Trophoblast cell (in vitro differentiated cells and primary cell): ENCODE results near the gene GALNTL6.

Source experiments
- DNase-seq, 2 donors: peaks; one replicate each; pipeline ENCODE4 v3.0.0-alpha.2; 2016
- H2AFZ ChIP-seq: 2 replicates; pipeline ENCODE4 v1.6.1; 2013; ENCODE audit warnings: low read length, moderate library complexity, mild to moderate bottlenecking; ENCODE audit not compliant: insufficient read depth, poor library complexity
- H2AK5ac ChIP-seq: 2 replicates; pipeline ENCODE4 v1.6.1; 2013; ENCODE audit warnings: mild to moderate bottlenecking, low read length
- H2BK120ac ChIP-seq: 2 replicates; pipeline ENCODE4 v1.6.1; 2013; ENCODE audit warnings: low read length, mild to moderate bottlenecking, moderate library complexity; ENCODE audit not compliant: insufficient read depth, poor library complexity
- H2BK12ac ChIP-seq: 2 replicates; pipeline ENCODE4 v1.6.1; 2013; ENCODE audit warnings: mild to moderate bottlenecking, low read length, moderate library complexity
- H2BK5ac ChIP-seq: 2 replicates; pipeline ENCODE4 v1.6.1; 2013; ENCODE audit warnings: low read length, low read depth, moderate library complexity, mild to moderate bottlenecking; ENCODE audit not compliant: poor library complexity
- H3K14ac ChIP-seq: 2 replicates; pipeline ENCODE4 v1.6.1; 2013; ENCODE audit warnings: mild to moderate bottlenecking, low read length
- H3K18ac ChIP-seq: 2 replicates; pipeline ENCODE4 v1.6.1; 2013; ENCODE audit warnings: mild to moderate bottlenecking, low read length
- H3K23ac ChIP-seq: 2 replicates; pipeline ENCODE4 v1.6.1; 2013; ENCODE audit warnings: low read length
- H3K27ac ChIP-seq: 2 replicates; pipeline ENCODE4 v1.5.1; 2013; ENCODE audit warnings: low read depth, mild to moderate bottlenecking, inconsistent platforms, low read length, moderate library complexity
- H3K27me3 ChIP-seq: 2 replicates; pipeline ENCODE4 v1.6.1; 2013; ENCODE audit warnings: inconsistent platforms, mild to moderate bottlenecking, low read length, moderate library complexity; ENCODE audit not compliant: insufficient read depth
- H3K36me3 ChIP-seq, 2 experiments: 1 replicate in 1 of 2; 2 replicates in 1 of 2; pipeline ENCODE4 v1.6.1; 2013; ENCODE audit warnings: low read length in 2 of 2, mild to moderate bottlenecking in 2 of 2, moderate library complexity in 1 of 2; ENCODE audit not compliant: insufficient read depth in 2 of 2, control insufficient read depth in 1 of 2
- H3K4ac ChIP-seq: 2 replicates; pipeline ENCODE4 v1.6.1; 2013; ENCODE audit warnings: low read depth, mild to moderate bottlenecking, low read length, moderate library complexity
- H3K4me1 ChIP-seq, 2 experiments: 1 replicate in 1 of 2; 2 replicates in 1 of 2; pipeline ENCODE4 v1.6.1; 2013; ENCODE audit warnings: low read length in 2 of 2, mild to moderate bottlenecking in 2 of 2, moderate library complexity in 1 of 2; ENCODE audit not compliant: insufficient read depth in 2 of 2, control insufficient read depth in 1 of 2
- H3K4me2 ChIP-seq: 2 replicates; pipeline ENCODE4 v1.6.1; 2013; ENCODE audit warnings: inconsistent platforms, mild to moderate bottlenecking, low read length, moderate library complexity
- H3K4me3 ChIP-seq: 2 replicates; pipeline ENCODE4 v1.5.1; 2013; ENCODE audit warnings: mild to moderate bottlenecking, low read depth, low read length, inconsistent platforms
- H3K79me1 ChIP-seq: one replicate; pipeline ENCODE4 v1.6.1; 2013; ENCODE audit warnings: low read length
- H3K79me2 ChIP-seq: 2 replicates; pipeline ENCODE4 v1.6.1; 2013; ENCODE audit warnings: low read length, mild to moderate bottlenecking; ENCODE audit not compliant: control insufficient read depth, insufficient read depth, poor library complexity
- H3K9ac ChIP-seq: 2 replicates; pipeline ENCODE4 v1.6.1; 2013; ENCODE audit warnings: mild to moderate bottlenecking, low read length
- H3K9me3 ChIP-seq: 2 replicates; pipeline ENCODE4 v1.6.1; 2013; ENCODE audit warnings: low read depth, mild to moderate bottlenecking, control low read depth, inconsistent platforms, low read length; ENCODE audit not compliant: insufficient read depth
- H4K12ac ChIP-seq: 2 replicates; pipeline ENCODE4 v1.6.1; 2013; ENCODE audit warnings: low read depth, mild to moderate bottlenecking, low read length, moderate library complexity
- H4K8ac ChIP-seq: 2 replicates; pipeline ENCODE4 v1.6.1; 2013; ENCODE audit warnings: low read depth, mild to moderate bottlenecking, low read length, moderate library complexity
- H4K91ac ChIP-seq: one replicate; pipeline ENCODE4 v1.6.1; 2013; ENCODE audit warnings: low read depth, mild to moderate bottlenecking, low read length, moderate library complexity
- WGBS: extraction: QIAGEN DNeasy Blood & Tissue Kit; methylation state at CpG from one replicate; pipeline ENCODE4 v1.1.7; 2013; ENCODE audit warnings: missing lambda C conversion rate; ENCODE audit not compliant: insufficient read length, insufficient coverage; ENCODE audit errors: extremely low coverage; 5-methylcytosine and 5-hydroxymethylcytosine counted together

GALNTL6 gene

DNA sequence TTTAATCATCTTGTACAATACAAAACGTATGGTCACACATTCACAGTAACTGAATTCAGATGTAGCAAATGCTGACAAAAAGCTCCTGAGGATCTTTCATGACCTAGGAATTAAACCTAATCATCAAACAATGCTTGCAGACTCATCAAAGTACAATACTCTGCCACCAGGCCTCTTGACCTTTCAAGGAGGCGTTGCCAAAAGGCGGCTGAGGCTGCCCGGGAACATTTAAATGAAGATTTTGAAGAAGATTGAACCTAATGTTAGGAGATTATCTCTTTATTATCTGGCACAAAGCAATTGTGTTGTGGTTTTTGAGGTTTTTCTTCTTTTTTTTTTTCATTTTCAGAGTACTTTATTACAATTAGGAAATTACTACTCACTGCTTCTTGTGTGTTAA lies 340.5 kb downstream of the GALNTL6 start:
- Histone ChIP-seq H3K36me3 (no peaks in the 10 kb centered on the region), H3K18ac (no peak overlapping the region), H3K4ac (no peak overlapping the region), H2BK120ac (no peak overlapping the region), H3K27me3 (no peaks in the 10 kb centered on the region), H4K8ac (no peak overlapping the region), H3K9me3 (no peaks in the 10 kb centered on the region), H2AFZ (no peak overlapping the region), H3K4me1 (no peaks in the 10 kb centered on the region), H3K27ac (no peak overlapping the region), H3K14ac (no peak overlapping the region), H3K23ac (no peak overlapping the region), H4K12ac (no peak overlapping the region), H3K79me1 (no peaks in the 10 kb centered on the region), H2BK12ac (no peak overlapping the region), H3K79me2 (no peaks in the 10 kb centered on the region), H3K4me2 (no peak overlapping the region), H3K4me3 (no peak overlapping the region), H4K91ac (no peak overlapping the region), H3K9ac (no peak overlapping the region), H2AK5ac (no peak overlapping the region), H2BK5ac (no peak overlapping the region)
- no peak for DNase-seq
- no CpG with 5 or more reads among the region's 4 CpGs for WGBS

DNA sequence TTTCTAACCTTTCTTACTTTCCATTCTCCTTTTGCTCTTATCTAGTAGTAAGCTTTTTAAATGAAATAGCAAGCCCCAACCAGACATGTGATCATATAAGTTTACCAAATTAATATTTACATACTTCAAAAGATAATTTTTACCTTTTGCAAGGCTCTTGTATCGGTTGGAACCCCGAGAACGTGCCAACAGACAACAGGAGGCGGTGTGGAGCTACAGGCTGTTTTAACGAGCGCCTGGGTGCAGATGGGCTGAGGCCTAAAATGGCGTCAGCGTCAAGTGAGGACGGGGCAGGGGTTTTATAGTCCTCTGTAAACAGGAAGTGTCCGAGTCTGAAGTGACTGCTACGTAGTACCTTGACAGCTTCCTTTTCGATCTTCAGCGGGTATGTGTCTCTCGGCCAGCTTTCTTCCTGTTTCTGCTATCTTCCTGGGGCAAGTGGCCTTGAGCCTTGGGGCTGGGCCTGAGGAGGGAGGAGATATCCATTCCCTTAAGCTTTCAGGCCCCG lies 342.7 kb downstream of the GALNTL6 start:
- no CpG with 5 or more reads among the region's 15 CpGs for WGBS
- H3K4me3 ChIP-seq, result no peak overlapping the region
- H4K91ac ChIP-seq, result no peak overlapping the region
- peak in 1 of 2 donors; percentile 18 for DNase-seq
- H3K79me2 ChIP-seq, result no peaks in the 10 kb centered on the region
- no peak overlapping the region for H3K27ac ChIP-seq
- no peaks in the 10 kb centered on the region for H3K4me1 ChIP-seq
- no peak overlapping the region for H2BK120ac ChIP-seq
- no peak overlapping the region for H2BK12ac ChIP-seq
- H3K9ac ChIP-seq, result no peak overlapping the region
- H3K4ac ChIP-seq, result no peak overlapping the region
- H2BK5ac ChIP-seq, result no peak overlapping the region
- H3K4me2 ChIP-seq, result no peak overlapping the region
- H3K79me1 ChIP-seq, result no peaks in the 10 kb centered on the region
- no peaks in the 10 kb centered on the region for H3K9me3 ChIP-seq
- H3K14ac ChIP-seq, result no peak overlapping the region
- H3K27me3 ChIP-seq, result no peaks in the 10 kb centered on the region
- H4K12ac ChIP-seq, result no peak overlapping the region
- H2AK5ac ChIP-seq, result no peak overlapping the region
- no peaks in the 10 kb centered on the region for H3K36me3 ChIP-seq
- no peak overlapping the region for H4K8ac ChIP-seq
- H3K18ac ChIP-seq, result no peak overlapping the region
- no peak overlapping the region for H3K23ac ChIP-seq
- no peak overlapping the region for H2AFZ ChIP-seq

DNA sequence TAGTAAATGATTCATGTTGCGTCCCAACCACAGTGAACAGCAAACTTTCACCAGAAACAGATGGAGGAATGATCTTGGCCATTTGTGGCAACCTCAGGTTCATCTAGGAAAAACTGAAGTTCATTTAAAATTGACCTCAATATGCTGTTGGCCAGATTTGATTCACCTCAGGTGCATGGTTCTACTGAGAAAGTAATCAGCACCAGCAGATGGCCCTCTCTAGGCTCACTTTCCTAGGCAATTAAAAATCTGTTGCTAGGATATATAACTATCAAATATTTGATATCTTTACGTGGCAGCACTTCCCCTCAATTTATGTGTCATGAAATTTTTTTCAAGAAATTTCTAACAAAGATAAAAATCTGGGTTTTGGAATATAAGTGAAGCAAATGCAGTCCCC lies 344.7 kb downstream of the GALNTL6 start:
- no peak overlapping the region for H2BK5ac ChIP-seq

DNA sequence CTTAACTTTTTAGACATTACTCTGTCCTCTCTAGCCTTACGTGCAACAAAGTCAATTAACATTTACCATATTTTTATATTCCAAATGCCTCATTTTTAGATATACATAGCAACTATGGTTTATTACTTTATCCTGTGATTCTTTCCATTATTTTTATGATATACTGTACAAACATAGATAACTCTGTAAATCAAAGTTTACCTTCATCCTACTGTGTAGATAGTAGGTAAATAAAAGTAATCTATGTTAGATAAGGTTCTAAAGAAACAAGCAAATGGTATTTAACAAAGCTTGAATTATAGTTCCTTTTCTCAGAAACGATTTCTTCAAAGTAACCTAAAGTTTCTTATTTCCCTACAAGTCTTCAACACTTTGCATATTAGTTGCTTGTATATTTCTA lies 350.0 kb downstream of the GALNTL6 start:
- H3K4me1 ChIP-seq, result no peaks in the 10 kb centered on the region
- no peak overlapping the region for H2BK5ac ChIP-seq
- H4K8ac ChIP-seq, result no peak overlapping the region
- no peaks in the 10 kb centered on the region for H3K79me1 ChIP-seq
- no peak overlapping the region for H2BK12ac ChIP-seq
- no peak overlapping the region for H3K18ac ChIP-seq
- no peak overlapping the region for H4K91ac ChIP-seq
- no peak overlapping the region for H2BK120ac ChIP-seq
- no peak overlapping the region for H2AFZ ChIP-seq
- no peaks in the 10 kb centered on the region for H3K79me2 ChIP-seq
- no peak overlapping the region for H2AK5ac ChIP-seq
- no CpG with 5 or more reads among the region's 2 CpGs for WGBS
- H3K9ac ChIP-seq, result no peak overlapping the region
- H3K9me3 ChIP-seq, result no peaks in the 10 kb centered on the region
- H3K14ac ChIP-seq, result no peak overlapping the region
- no peak overlapping the region for H3K4ac ChIP-seq
- H4K12ac ChIP-seq, result no peak overlapping the region
- H3K4me3 ChIP-seq, result no peak overlapping the region
- no peak overlapping the region for H3K4me2 ChIP-seq
- no peak for DNase-seq
- H3K27me3 ChIP-seq, result no peaks in the 10 kb centered on the region
- H3K23ac ChIP-seq, result no peak overlapping the region
- H3K27ac ChIP-seq, result no peak overlapping the region
- no peaks in the 10 kb centered on the region for H3K36me3 ChIP-seq

More for the DNA sequence above, 344.7 kb downstream of the GALNTL6 start:
- Histone ChIP-seq H4K8ac (no peak overlapping the region), H3K23ac (no peak overlapping the region), H2BK120ac (no peak overlapping the region), H3K4me2 (no peak overlapping the region), H4K12ac (no peak overlapping the region), H3K9ac (no peak overlapping the region), H3K79me2 (no peaks in the 10 kb centered on the region), H2AFZ (no peak overlapping the region), H2BK12ac (no peak overlapping the region), H3K79me1 (no peaks in the 10 kb centered on the region), H3K9me3 (no peaks in the 10 kb centered on the region), H3K27me3 (no peaks in the 10 kb centered on the region), H3K36me3 (no peaks in the 10 kb centered on the region), H3K18ac (no peak overlapping the region), H2AK5ac (no peak overlapping the region), H4K91ac (no peak overlapping the region), H3K14ac (no peak overlapping the region), H3K4ac (no peak overlapping the region), H3K4me3 (no peak overlapping the region), H3K4me1 (no peaks in the 10 kb centered on the region), H3K27ac (no peak overlapping the region)
- DNase-seq, result no peak
- WGBS, result no CpG with 5 or more reads among the region's 2 CpGs
